NCI-H1092 (cell line): Measurements from ENCODE around the gene CEP55.
A peak's percentile ranks its signal among the peaks of the same experiment; 100 is the strongest.
"Not testable (repeated sequence)": the region's sequence is repeated elsewhere in the genome, so short reads cannot be mapped to it uniquely, and the experiment has no call there.

Experiments
- DNase-seq: peaks from one replicate; lab custom pipeline; 2025; lab: John Stamatoyannopoulos, UW

The CEP55 gene

DNA sequence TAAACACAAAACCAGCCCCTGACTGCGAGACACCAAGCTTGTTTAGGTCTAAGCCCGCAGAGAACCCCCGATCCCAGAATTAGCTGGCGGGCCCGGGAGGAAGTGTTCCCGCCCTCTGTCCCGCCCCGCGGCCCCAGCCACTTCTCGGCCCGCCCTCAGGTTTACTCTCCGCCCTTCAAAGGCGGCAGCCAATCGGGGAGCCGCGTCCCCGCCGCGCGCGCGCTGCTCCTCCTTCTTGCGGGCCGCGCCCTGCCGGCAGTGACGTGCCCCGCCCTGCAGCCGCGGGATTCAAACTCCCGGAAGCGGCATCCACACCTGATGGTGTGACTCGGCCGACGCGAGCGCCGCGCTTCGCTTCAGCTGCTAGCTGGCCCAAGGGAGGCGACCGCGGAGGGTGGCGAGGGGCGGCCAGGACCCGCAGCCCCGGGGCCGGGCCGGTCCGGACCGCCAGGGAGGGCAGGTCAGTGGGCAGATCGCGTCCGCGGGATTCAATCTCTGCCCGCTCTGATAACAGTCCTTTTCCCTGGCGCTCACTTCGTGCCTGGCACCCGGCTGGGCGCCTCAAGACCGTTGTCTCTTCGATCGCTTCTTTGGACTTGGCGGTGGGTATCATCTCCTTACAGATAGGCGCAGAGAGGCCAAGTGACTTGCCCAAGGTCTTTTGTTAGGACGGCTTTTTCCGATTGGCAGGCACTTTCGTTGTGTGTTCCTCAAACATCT is at the start of gene CEP55:
Gene CEP55, plus strand, starts transcription at position 291 of the 720 bp plus-strand sequence. CDS start 3,440 bp downstream, outside the sequence.
- peak; percentile 85 for DNase-seq

DNA sequence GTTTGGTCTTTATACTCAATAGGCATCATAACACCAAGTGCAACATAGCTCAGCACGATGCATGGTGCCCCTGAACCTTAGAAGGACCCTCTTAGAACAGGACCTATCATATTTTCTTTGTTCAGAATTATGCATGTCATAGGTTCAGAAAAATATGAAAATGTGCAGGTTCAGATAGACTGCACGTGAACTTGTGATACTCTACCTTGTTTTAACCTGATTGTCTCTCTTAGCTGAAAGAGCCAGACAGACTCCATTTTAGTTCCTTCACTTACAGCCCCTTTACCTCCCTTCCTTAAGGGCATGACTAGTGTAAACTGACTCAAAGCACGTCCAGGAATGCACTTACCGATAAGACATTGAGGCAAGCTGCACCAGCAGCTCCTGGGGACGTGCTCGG is 49.4 kb upstream of the CEP55 start:
- DNase-seq = no peak

DNA sequence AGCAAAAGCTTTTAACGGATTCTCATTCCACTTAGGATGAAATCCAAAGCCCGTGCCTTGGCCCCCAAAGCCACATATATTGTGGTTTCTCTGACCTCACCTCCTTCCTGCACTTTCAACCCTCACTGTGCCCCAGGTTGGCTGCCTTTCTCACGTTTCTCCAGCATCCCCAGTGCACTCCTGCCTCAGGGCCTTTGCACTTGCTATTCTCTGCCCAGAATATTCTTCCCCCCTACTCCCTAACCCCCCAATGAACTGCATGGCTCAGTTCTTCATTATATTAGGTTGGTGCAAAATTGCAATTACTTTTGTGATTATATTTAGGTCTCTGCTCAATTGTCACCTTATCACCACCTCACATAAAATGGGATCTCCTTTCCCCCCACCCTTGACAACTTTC is 48.4 kb upstream of the CEP55 start:
- no peak for DNase-seq

DNA sequence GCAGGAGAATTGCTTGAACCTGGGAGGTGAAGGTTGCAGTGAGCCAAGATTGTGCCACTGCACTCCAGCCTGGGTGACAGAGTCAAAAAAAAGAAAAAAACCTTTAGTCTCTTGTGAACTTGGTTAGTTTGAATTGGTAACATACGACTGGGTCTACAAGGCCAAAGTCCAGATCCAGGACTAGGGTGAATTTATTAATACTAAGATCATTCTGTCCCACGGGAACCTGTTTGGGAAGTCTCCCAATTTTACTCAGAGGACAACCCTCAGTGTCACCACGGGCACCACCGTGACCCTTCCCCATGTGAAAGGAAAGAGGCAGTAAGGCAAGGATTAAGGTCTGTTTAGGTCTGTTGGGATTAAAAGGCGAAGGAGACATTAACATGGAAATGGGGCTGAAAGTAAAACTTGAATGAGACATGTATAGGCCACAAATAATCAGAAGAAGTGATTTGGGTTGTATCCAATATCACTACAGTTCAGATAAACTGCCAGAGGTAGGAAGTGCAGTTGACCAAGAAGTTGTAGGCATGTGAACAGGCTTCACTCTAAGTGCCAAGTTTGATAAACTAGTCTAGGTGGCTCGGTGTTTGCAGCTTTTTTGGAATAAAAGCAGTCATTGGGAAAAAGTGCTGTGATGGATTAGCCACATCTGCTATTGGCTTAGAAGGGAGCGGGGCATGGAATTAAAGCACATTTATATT is 45.0 kb upstream of the CEP55 start:
- DNase-seq = no peak

DNA sequence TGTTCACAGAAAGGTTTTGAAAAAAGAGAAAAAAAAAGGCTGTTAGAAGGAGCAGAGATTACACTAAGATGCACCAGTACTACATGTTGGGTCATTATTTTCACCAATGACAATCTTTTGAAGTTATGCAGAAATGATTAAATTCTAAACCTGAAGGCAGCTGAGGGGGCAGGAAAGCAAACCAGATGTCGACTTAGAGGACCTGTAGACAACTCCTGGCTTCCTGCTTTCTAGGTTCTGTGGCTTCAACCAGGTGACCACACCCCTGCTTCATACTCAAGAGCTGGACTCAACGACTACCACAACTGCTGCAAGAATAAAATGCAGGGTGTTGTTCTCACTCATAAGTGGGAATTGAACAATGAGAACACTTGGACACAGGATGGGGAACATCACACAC is 44.3 kb upstream of the CEP55 start:
- DNase-seq = no peak

GRCh38 chr10:93454146-93454545 is 42.3 kb upstream of the CEP55 start:
- no peak for DNase-seq

DNA sequence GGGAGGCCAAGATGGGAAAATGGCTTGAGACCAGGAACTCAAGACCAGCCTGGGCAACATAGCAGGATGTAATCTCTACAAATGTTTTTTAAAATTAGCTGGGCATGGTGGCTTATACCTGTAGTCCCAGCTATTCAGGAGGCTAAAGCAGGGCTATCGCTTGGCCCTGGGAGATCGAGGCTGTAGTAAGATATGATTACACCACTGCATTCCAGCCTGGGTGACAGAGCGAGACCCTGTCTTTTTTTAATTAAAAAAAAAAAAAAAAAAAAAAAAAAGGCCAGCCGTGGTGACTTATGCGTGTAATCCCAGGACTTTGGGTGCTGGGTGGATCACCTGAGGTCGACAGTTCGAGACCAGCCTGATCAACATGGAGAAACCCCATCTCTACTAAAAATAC is 41.7 kb upstream of the CEP55 start:
- no peak for DNase-seq

GRCh38 chr10:93456480-93456879 is 39.9 kb upstream of the CEP55 start:
- DNase-seq = no peak

DNA sequence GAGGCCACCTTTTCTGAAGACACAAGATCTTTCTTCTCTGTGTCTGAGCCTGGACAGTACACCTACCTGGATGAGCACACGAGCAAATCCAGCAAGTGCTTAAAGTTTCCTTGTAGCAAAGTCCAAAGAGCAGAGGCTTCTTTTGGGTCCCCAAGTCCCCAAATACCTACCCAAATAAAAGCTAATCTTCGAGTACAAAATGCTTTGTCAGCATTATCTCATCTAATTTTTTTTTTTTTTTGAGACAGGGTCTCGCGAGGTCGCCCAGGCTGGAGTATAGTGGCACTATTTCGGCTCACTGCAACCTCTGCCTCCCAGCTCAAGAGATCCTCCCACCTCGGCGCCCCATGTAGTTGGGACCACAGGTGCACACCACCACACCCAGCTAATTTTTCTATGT is 38.9 kb upstream of the CEP55 start:
- DNase-seq = no peak

DNA sequence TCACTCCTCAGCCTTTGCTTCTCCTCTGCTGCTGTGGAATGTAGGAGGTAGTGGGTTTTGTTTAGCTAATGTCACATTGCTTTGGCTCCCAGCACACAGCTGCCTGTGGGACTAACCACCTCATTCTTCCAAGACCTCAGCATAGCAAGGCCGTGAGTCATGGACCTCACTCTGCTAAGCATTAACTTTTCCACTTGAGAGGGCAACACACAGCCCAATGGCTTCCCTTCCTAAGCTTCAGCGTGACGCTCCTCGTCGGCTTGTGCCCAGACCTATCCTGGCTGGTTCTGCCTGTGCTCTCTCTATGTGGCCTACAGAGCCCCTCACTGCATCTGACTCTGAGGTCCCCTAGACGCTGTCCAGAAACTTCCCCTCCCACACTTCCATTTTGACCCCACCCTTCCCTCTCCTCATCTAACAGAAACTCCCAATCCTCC is 37.6 kb upstream of the CEP55 start:
- DNase-seq = no peak

DNA sequence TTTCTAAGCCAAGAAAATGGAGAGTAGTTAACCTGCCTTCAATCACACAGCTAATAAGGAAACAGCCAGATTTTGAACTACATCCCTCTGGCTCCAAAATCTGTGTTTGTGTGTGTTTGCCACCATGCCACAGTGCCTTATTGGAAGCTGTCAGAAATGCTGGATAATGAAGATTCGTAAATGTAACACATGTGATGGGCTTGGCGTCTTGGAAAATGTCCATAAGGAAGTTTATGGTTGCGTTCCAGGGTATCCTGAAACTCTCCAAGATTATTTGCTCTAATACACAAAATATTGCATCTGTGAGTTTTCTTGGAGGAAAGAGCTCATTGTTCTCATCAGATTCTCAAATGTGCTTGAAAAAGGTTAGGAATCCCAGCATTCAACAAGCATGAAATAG is 36.9 kb upstream of the CEP55 start:
- DNase-seq = no peak

DNA sequence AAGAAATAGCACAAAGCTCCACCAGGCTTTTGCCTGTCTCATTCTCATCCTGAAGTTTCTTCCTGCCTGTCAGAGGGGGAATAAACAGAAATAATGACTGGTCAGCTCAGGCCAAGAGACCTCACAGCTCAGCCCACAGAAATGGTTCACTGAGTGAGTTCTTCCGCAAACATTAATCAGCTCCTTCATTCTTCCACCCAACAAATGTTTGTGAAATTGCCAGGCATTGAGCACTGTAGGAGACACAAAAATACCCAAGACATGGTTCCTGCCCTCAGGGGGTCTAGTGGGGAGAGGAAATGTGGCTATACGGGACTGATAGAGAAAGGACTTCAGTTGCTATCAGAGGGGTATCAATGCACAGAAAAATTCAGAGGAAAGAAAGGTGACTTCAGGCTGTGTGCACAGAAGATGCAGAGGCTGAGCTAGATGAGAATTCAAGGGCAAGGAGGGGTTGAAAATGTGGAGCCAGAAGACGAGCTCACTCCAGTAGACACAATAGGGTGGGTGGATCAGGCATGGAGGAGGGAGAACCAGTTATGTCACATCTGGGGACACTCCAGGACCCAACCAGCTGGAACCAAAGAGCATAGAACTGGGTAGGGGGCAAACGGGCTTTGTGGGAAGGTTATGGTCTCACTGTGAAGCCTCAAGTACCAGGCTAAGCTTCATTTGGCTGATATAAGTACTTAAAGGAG is 35.2 kb upstream of the CEP55 start:
- no peak for DNase-seq

DNA sequence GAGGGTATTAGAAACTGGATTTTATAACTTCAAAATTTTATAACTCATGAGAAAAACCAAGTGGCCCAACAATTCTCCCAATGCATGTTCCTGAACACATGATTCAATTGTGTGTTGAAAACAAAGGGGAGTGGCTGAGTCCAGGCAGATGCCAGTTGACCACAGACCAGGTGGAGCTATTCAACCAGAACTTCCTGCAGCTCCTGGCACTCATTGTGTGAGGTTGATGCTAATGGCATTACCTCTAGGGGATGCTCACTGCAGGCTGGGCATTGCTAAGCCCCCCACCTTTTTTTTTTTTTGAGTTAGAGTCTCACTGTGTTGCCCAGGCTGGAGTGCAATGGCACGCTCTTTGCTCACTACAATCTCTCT is 34.6 kb upstream of the CEP55 start:
- DNase-seq = peak; percentile 52

GRCh38 chr10:93462371-93462770 is 34.0 kb upstream of the CEP55 start:
- no peak for DNase-seq

- no peak for DNase-seq
Observed at GRCh38 chr10:93462881-93463280, 33.5 kb upstream of the CEP55 start.

- no peak for DNase-seq
Observed at GRCh38 chr10:93463723-93464476, 32.5 kb upstream of the CEP55 start.

DNA sequence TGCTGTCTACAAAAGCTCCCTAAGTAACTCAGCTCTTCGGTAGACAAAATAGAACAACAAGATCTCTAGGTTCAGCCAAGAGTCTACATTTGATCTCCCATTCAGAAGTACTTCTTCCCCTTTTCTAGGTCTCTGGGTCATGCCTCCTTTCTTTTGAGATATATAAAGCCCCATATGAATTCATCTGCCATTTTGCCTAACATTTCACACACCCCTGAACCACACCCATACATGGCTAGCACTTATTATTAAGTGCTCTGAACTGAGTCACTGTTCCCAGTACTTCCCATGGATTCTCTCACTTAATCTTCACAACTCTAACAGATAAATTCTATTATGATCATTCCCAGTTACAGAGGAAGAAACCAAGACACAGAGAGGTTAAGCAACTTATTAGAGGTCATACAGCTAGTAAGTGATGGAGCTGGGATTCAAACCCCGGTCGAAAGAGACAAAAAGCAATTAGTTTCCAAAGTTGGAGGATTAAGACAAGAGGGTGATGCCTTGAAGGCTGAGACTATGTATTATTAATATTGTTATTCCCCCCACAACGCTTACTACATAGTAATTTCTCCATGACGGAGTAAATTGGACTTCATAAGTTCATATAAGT is 31.5 kb upstream of the CEP55 start:
- DNase-seq = no peak

GRCh38 chr10:93465806-93466675 is 30.4 kb upstream of the CEP55 start:
- DNase-seq = peak; percentile 13

DNA sequence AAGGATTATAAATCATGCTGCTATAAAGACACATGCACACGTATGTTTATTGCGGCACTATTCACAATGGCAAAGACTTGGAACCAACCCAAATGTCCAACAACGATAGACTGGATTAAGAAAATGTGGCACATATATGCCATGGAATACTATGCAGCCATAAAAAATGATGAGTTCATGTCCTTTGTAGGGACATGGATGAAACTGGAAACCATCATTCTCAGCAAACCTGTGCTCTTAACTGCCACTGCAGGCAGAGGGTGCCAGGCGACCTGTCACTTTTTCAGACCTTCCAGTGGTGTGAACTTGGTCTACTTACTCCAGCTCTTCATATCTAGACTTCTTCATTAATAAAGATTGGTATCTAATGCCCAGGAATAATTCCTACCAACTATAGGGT is 28.8 kb upstream of the CEP55 start:
- not testable (repeated sequence) for DNase-seq

DNA sequence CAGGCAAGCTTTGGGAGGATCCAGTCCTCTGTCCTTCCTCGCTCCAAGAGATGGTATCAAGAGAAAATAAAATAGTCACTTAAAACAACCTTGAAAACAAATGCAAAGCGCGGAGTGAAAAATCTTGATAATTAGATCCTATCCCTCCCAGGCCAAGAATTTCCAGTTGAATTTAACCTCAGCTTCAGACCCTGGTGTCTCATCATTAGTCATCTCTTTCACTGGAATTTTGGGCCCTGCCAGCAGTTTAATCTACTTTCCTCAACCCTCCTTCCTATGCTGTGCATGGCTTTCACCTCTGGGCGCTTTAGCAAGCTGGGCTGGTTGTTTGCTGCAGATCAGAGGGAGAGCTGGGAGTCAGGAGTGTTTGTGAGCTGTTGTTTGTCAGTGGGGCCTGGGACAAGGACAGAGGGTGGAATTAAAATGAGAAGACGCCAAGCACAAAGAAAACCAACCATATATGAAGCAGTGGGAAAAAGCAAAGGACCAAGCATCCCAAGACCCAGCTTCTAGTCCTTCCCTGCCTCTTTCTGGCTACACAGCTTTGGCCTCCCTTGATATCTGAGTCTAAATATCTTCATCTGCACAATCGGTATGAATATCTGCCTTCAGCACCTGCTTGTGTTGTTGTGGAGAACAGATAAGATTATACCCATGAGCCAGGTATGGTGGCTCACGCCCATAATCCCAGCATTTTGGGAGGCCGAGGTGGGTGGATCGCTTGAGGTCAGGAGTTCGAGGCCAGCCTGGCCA is 27.8 kb upstream of the CEP55 start:
- DNase-seq = no peak
